ENCODE data around the gene CSF2.

Gene CSF2

GRCh38 chr5:132081458-132081857, 7.9 kb downstream of the CSF2 start:
- H3K36me3 Mint-ChIP-seq (ENCODE audit: low read depth) = peaks cover 3% of the 10 kb centered on the region
- DNase-seq (ENCODE audit: low spot score) = no peak
- no peak overlapping the region for H3K4me3 Mint-ChIP-seq
- H3K27me3 Mint-ChIP-seq (ENCODE audit: low read depth) = no peaks in the 10 kb centered on the region
- peaks cover 76% of the 10 kb centered on the region for H3K4me1 Mint-ChIP-seq (ENCODE audit: low read depth)
- peak overlapping the region; percentile 62 for H3K27ac Mint-ChIP-seq
- no peaks in the 10 kb centered on the region for H3K9me3 Mint-ChIP-seq

GRCh38 chr5:132082329-132083023, 8.9 kb downstream of the CSF2 start:
- H3K36me3 Mint-ChIP-seq (ENCODE audit: low read depth) = no peaks in the 10 kb centered on the region
- peak overlapping the region; percentile 81 for H3K27ac Mint-ChIP-seq
- DNase-seq (ENCODE audit: low spot score) = no peak
- peak overlapping the region; percentile 42 for H3K4me3 Mint-ChIP-seq
- H3K4me1 Mint-ChIP-seq (ENCODE audit: low read depth) = peaks cover 73% of the 10 kb centered on the region
- no peaks in the 10 kb centered on the region for H3K9me3 Mint-ChIP-seq
- H3K27me3 Mint-ChIP-seq (ENCODE audit: low read depth) = no peaks in the 10 kb centered on the region

- peaks cover 66% of the 10 kb centered on the region for H3K4me1 Mint-ChIP-seq (ENCODE audit: low read depth)
Measured at GRCh38 chr5:132083071-132083678, 9.6 kb downstream of the CSF2 start.

GRCh38 chr5:132085686-132086085, 12.1 kb downstream of the CSF2 start:
- no peak for DNase-seq (ENCODE audit: low spot score)
- H3K36me3 Mint-ChIP-seq (ENCODE audit: low read depth) = peaks cover 4% of the 10 kb centered on the region
- no peak overlapping the region for H3K4me3 Mint-ChIP-seq
- no peaks in the 10 kb centered on the region for H3K27me3 Mint-ChIP-seq (ENCODE audit: low read depth)
- H3K9me3 Mint-ChIP-seq = peaks cover 10% of the 10 kb centered on the region
- peaks cover 62% of the 10 kb centered on the region for H3K4me1 Mint-ChIP-seq (ENCODE audit: low read depth)
- peak overlapping the region; percentile 61 for H3K27ac Mint-ChIP-seq

More at GRCh38 chr5:132083071-132083678, 9.6 kb downstream of the CSF2 start:
- peak; percentile 58 for DNase-seq (ENCODE audit: low spot score)
- Mint-ChIP-seq H3K27ac (peak overlapping the region; percentile 81), H3K9me3 (no peaks in the 10 kb centered on the region), H3K4me3 (peak overlapping the region; percentile 42), H3K27me3 (ENCODE audit: low read depth) (no peaks in the 10 kb centered on the region), H3K36me3 (ENCODE audit: low read depth) (no peaks in the 10 kb centered on the region)

- peaks cover 4% of the 10 kb centered on the region for H3K36me3 Mint-ChIP-seq (ENCODE audit: low read depth)
- H3K27me3 Mint-ChIP-seq (ENCODE audit: low read depth) = no peaks in the 10 kb centered on the region
Measured at GRCh38 chr5:132086277-132086794, 12.7 kb downstream of the CSF2 start.

GRCh38 chr5:132087176-132087575, 13.6 kb downstream of the CSF2 start:
- Mint-ChIP-seq H3K27ac (no peak overlapping the region), H3K4me1 (ENCODE audit: low read depth) (peaks cover 53% of the 10 kb centered on the region), H3K36me3 (ENCODE audit: low read depth) (peaks cover 4% of the 10 kb centered on the region), H3K9me3 (peaks cover 19% of the 10 kb centered on the region), H3K27me3 (ENCODE audit: low read depth) (no peaks in the 10 kb centered on the region), H3K4me3 (no peak overlapping the region)
- DNase-seq (ENCODE audit: low spot score) = no peak

More at GRCh38 chr5:132086277-132086794, 12.7 kb downstream of the CSF2 start:
- peak overlapping the region; percentile 12 for H3K27ac Mint-ChIP-seq
- no peak overlapping the region for H3K4me3 Mint-ChIP-seq
- peaks cover 15% of the 10 kb centered on the region for H3K9me3 Mint-ChIP-seq
- H3K4me1 Mint-ChIP-seq (ENCODE audit: low read depth) = peaks cover 60% of the 10 kb centered on the region
- DNase-seq (ENCODE audit: low spot score) = no peak

- DNase-seq (ENCODE audit: low spot score) = no peak
- Mint-ChIP-seq H3K9me3 (peaks cover 19% of the 10 kb centered on the region), H3K27ac (no peak overlapping the region), H3K4me3 (no peak overlapping the region), H3K36me3 (ENCODE audit: low read depth) (peaks cover 4% of the 10 kb centered on the region), H3K4me1 (ENCODE audit: low read depth) (peaks cover 48% of the 10 kb centered on the region), H3K27me3 (ENCODE audit: low read depth) (no peaks in the 10 kb centered on the region)
Measured at GRCh38 chr5:132087661-132088060, 14.1 kb downstream of the CSF2 start.

- H3K27ac Mint-ChIP-seq = no peak overlapping the region
- H3K9me3 Mint-ChIP-seq = peaks cover 19% of the 10 kb centered on the region
- no peak overlapping the region for H3K4me3 Mint-ChIP-seq
- H3K4me1 Mint-ChIP-seq (ENCODE audit: low read depth) = peaks cover 45% of the 10 kb centered on the region
- H3K27me3 Mint-ChIP-seq (ENCODE audit: low read depth) = no peaks in the 10 kb centered on the region
- DNase-seq (ENCODE audit: low spot score) = no peak
- peaks cover 4% of the 10 kb centered on the region for H3K36me3 Mint-ChIP-seq (ENCODE audit: low read depth)
Measured at GRCh38 chr5:132089363-132089762, 15.8 kb downstream of the CSF2 start.

GRCh38 chr5:132090107-132090506, 16.5 kb downstream of the CSF2 start:
- H3K4me1 Mint-ChIP-seq (ENCODE audit: low read depth) = peaks cover 43% of the 10 kb centered on the region
- no peaks in the 10 kb centered on the region for H3K27me3 Mint-ChIP-seq (ENCODE audit: low read depth)
- DNase-seq (ENCODE audit: low spot score) = no peak
- peak overlapping the region; percentile 43 for H3K27ac Mint-ChIP-seq
- H3K9me3 Mint-ChIP-seq = peaks cover 19% of the 10 kb centered on the region
- H3K4me3 Mint-ChIP-seq = no peak overlapping the region
- peaks cover 4% of the 10 kb centered on the region for H3K36me3 Mint-ChIP-seq (ENCODE audit: low read depth)

GRCh38 chr5:132093271-132093670, 19.7 kb downstream of the CSF2 start:
- Mint-ChIP-seq H3K27me3 (ENCODE audit: low read depth) (no peaks in the 10 kb centered on the region), H3K9me3 (peaks cover 19% of the 10 kb centered on the region), H3K36me3 (ENCODE audit: low read depth) (peaks cover 15% of the 10 kb centered on the region), H3K4me1 (ENCODE audit: low read depth) (peaks cover 44% of the 10 kb centered on the region), H3K4me3 (no peak overlapping the region), H3K27ac (no peak overlapping the region)
- no peak for DNase-seq (ENCODE audit: low spot score)

- Mint-ChIP-seq H3K27me3 (ENCODE audit: low read depth) (no peaks in the 10 kb centered on the region), H3K36me3 (ENCODE audit: low read depth) (peaks cover 18% of the 10 kb centered on the region), H3K27ac (peak overlapping the region; percentile 22), H3K4me1 (ENCODE audit: low read depth) (peaks cover 53% of the 10 kb centered on the region), H3K9me3 (peaks cover 19% of the 10 kb centered on the region), H3K4me3 (no peak overlapping the region)
- DNase-seq (ENCODE audit: low spot score) = no peak
Measured at GRCh38 chr5:132094393-132095076, 20.9 kb downstream of the CSF2 start.

- Mint-ChIP-seq H3K4me1 (ENCODE audit: low read depth) (peaks cover 56% of the 10 kb centered on the region), H3K27ac (no peak overlapping the region)
Measured at GRCh38 chr5:132095077-132095410, 21.5 kb downstream of the CSF2 start.

GRCh38 chr5:132095424-132095972, 21.9 kb downstream of the CSF2 start:
- Mint-ChIP-seq H3K9me3 (peaks cover 9% of the 10 kb centered on the region), H3K27ac (no peak overlapping the region), H3K36me3 (ENCODE audit: low read depth) (peaks cover 14% of the 10 kb centered on the region), H3K27me3 (ENCODE audit: low read depth) (no peaks in the 10 kb centered on the region), H3K4me3 (no peak overlapping the region), H3K4me1 (ENCODE audit: low read depth) (peaks cover 55% of the 10 kb centered on the region)
- no peak for DNase-seq (ENCODE audit: low spot score)

More at GRCh38 chr5:132095077-132095410, 21.5 kb downstream of the CSF2 start:
- DNase-seq (ENCODE audit: low spot score) = no peak
- Mint-ChIP-seq H3K27me3 (ENCODE audit: low read depth) (no peaks in the 10 kb centered on the region), H3K36me3 (ENCODE audit: low read depth) (peaks cover 16% of the 10 kb centered on the region), H3K9me3 (peaks cover 14% of the 10 kb centered on the region), H3K4me3 (no peak overlapping the region)

GRCh38 chr5:132096904-132097303, 23.3 kb downstream of the CSF2 start:
- Mint-ChIP-seq H3K9me3 (no peaks in the 10 kb centered on the region), H3K4me1 (ENCODE audit: low read depth) (peaks cover 63% of the 10 kb centered on the region), H3K36me3 (ENCODE audit: low read depth) (peaks cover 14% of the 10 kb centered on the region), H3K27ac (peak overlapping the region; percentile 46), H3K27me3 (ENCODE audit: low read depth) (no peaks in the 10 kb centered on the region), H3K4me3 (no peak overlapping the region)
- no peak for DNase-seq (ENCODE audit: low spot score)
